ENCODE data around the gene BCL7C.
"Not testable (repeated sequence)": the region's sequence is repeated elsewhere in the genome, so short reads cannot be mapped to it uniquely, and the experiment has no call there.

Gene BCL7C

DNA sequence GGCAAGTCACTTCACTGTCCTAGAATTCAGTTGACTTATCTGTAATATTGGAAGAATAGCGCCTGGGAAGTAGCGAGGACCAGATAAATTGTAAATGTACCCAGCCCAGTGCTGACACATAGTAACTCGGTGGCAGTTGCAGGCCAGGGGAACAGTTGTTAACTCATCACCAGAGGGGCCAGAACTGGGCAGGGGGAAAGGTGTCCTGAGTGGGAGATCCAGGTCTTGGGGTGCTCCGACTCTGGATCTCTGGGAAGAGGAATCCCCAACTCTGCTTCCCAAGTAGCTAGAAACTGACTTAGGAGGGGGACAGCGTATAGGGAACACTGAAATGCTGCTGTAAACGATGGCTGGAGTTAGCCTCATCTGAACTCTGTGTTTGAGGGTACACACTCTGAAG lies 23.0 kb downstream of the BCL7C start:
- no peak for DNase-seq (ENCODE audit: low read depth in 3 of 3, low spot score in 1 of 3)

DNA sequence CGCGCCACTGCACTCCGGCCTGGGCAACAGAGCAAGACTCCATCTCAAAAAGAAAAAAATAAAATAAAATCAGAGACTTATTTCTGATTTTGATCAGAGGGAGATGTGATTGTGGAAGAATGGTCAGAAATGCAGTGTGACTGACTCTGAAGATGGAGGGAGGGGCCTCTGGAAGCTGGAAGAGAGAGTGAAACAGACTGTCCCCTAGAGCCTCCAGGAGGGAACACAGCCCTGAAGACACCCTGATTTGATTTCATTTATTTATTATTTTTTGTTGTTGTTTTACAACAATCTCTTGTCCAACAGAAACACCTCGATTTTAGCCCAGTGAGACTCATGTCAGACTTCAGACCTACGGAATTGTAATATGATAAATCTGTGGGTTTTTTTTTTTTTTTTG lies 26.1 kb downstream of the BCL7C start:
- DNase-seq (ENCODE audit: low read depth in 3 of 3, low spot score in 1 of 3) = no peak

DNA sequence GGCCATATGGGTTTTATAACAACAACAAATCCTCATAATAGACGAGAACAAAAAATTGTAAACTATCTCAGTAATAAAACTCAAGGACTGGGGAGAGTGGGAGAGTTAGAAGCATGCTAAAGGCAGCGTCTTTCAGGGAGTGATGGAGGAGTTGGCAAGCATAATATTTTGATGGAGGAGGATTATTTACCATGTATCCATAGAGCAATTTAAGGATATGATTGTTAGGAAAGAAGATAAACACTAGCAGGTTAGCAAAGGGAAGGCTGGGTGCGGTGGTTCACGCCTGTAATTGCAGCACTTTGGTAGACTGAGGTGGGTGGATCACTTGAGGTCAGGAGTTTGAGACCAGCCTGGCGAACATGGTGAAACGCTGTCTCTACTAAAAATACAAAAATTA lies 27.8 kb downstream of the BCL7C start:
- DNase-seq (ENCODE audit: low read depth in 3 of 3, low spot score in 1 of 3) = no peak

DNA sequence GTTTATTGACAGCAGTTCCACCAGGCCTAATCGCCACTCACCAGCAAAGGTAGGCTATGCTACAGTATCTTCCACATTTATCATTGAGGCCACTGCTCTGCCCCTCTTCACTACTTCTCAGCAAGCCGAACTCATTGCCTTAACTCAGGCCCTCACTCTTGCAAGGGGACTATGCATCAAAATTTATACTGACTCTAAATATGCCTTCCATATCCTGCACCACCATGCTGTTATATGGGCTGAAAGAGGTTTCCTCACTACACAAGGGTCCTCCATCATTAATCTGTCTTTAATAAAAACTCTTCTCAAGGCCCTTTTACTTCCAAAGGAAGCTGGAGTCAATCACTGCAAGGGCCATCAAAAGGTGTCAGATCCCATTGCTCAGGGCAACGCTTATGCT lies 30.7 kb downstream of the BCL7C start:
- DNase-seq (ENCODE audit: low read depth in 3 of 3, low spot score in 1 of 3) = not testable (repeated sequence)

DNA sequence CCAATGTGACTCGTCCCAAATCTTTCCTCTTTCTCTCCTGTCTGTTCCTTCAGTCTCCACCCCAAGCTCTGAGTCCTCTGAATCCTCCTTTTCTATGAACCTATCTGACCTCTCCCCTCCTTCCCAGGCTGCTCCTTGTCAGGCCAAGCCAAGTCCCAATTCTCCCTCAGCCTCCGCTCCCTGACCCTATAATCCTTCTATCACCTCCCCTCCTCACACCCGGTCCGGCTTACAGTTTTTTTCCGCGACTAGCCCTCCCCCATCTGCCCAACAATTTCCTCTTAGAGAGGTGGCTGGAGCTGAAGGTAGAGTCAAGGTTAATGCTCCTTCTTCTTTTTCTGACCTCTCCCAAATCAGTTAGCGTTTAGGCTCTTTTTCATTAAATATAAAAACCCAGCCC lies 33.1 kb downstream of the BCL7C start:
- DNase-seq (ENCODE audit: low read depth in 3 of 3, low spot score in 1 of 3) = not testable (repeated sequence)

DNA sequence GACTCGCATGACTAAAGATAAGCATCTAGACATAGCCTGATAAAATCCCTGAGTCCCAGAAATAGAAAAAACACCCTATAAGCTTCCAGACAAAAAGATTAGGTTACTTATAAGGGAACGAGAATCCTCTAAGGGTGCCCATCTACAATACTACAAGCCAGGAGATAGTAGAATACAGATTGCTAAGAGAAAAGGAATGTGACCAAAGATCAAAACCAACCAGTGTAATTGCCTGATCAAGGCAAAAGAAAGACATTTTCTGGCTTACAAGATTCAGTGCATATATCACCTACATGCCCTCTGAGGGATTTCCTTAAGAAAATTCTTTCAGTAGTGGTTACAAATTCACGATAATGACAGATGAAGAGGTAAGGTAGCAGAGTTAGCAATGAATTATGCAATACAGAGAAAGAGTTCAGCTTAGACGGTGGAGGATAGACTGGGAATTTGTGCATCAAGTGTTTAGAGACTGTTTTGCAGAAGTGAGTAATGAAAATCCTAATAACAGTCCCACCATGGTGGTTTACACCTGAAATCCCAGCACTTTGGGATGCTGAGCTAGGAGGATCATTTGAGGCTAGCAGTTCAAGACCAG lies 35.0 kb downstream of the BCL7C start:
- no peak for DNase-seq (ENCODE audit: low read depth in 3 of 3, low spot score in 1 of 3)

DNA sequence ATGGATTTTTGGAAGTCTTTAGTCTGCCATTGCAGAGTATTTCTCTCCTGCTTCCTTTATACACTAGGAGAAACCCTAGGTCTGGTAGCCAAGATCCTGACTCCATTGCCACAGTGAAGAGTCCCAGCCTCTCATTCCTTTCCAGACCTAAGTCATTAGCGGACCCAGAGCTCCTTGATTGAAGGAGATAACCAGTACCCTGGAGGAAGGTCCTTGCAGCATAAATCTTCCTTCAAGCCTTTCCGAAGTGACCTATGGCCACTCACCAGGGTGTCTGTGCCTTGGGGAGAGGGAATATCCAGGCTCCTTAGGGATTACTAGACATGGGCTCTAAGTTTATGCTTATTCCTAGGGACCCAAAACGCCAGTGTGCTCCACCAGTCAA lies 35.8 kb downstream of the BCL7C start:
- DNase-seq (ENCODE audit: low read depth in 3 of 3, low spot score in 1 of 3) = no peak

DNA sequence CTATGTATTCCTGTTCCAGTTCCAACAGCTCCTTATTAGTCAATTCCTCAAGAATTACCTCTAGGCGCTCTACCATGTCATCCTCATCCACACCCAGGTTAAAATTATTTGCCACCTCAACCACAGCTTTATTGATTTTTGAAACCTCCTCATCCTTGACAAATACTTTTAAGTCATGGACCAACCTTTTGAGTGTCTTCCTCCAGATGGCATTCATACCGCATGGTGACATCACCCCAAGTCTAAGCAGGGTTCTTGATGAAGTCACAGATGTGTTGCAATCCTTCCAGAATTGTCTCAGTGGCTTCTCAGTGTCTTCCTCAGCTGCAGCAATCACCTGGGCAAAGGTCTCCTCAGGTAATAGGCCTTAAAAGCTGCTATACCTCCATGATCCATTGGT lies 40.1 kb downstream of the BCL7C start:
- no peak for DNase-seq (ENCODE audit: low read depth in 3 of 3, low spot score in 1 of 3)

DNA sequence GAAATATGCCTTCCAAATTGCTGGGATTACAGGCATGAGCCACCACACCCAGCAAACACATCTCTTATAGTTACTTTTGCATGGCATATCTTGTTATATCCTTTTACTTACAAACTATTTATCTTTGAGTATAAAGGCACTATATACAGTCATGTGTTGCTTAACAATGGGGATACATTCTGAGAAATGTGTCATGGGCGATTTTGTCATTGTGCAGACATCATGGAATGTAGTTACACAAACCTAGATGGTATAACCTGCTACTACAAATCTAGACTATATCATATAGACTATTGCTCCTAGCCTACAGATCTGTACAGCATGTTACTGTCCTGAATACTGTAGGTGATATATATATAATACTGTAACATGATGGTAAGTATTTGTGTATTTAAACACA lies 43.6 kb downstream of the BCL7C start:
- DNase-seq (ENCODE audit: low read depth in 3 of 3, low spot score in 1 of 3) = no peak

DNA sequence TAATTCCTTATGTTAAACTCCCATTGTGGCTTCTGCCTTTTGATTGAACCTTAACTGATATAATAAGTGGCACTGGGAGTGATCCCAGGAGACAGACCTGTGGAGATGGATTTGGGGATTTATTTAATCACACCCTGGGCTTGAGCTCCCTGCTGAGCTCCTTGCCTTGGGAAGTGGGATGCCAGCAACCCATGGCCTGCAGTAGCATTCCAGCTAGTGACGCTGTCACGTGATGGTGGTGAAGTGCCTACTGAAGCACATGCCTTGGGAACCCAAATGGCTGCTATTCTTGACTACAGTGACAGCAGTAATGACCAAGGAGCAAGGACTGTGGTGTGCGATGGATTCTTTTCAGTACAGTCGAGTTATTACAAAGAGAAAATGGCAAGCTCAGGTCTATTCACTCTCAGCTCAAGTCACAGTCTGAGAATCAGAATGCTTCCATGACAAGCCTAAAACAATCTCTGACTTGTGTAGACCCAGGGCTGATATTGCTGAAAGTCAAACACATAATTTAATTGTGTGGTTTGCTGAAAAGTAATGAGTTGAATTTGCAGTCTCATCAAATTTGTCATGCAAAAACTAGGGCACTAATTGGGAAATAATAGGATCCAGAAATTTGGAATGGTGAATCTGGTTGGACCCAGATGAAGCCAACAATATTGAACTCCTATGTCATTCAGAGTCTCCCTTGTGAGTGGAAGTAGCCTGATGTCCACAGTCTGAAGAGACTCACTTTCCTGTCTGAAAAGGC lies 47.1 kb downstream of the BCL7C start:
- DNase-seq (ENCODE audit: low read depth in 3 of 3, low spot score in 1 of 3) = no peak

DNA sequence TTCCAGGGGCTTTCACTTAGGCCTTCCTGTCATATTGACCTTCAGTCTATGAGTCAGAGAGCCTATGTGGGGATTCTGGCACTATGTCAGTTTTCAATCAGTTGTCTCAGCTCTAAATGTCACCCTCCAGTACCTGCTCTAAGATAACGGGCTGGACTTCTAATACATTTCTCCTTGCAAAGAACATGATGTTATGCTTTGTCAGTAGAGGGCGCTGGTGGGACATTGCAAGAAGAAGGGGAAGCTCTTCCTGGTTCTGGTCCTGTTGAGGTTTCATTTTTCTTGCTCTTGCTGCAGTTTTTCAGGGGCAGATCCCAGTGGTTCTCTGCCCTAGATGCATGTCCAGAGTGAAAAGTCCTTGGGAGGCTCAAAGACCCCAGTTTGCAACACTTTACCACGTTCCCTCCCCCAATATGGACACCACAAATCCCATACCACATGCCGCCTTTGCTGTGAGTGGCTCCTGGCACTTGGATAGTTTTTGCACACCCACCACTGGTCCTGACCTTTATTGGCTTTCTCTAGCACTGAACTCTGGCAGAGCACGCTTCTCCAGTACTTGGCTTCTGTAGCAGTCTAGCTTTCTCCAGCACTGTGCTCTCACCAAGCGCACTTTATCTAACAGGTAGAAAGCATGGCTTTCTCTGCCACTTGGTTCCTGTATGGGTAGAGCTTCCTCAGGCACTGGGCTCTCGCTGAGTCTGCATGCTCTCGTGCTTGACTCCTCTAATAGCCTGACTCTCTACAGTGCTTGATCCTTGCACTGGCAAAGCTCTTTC lies 49.0 kb downstream of the BCL7C start:
- peak; percentile 30 to 66 (median 63) for DNase-seq (ENCODE audit: low read depth in 3 of 3, low spot score in 1 of 3)

DNA sequence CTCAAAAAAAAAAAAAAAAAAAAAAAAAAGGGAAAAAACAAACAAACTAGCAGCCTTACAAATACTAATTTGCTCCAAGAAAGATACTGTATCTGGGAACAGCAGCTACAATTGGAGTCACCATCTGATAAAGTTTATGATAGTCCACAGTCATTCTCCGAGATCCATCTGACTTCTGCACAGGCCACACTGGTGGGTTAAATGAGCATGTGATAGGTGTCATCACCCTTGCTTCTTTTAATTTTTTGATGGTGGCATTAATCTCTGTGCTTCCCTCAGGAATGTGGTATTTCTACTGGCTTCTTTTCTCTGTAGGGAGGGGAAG lies 49.6 kb downstream of the BCL7C start:
- no peak for DNase-seq (ENCODE audit: low read depth in 3 of 3, low spot score in 1 of 3)

DNA sequence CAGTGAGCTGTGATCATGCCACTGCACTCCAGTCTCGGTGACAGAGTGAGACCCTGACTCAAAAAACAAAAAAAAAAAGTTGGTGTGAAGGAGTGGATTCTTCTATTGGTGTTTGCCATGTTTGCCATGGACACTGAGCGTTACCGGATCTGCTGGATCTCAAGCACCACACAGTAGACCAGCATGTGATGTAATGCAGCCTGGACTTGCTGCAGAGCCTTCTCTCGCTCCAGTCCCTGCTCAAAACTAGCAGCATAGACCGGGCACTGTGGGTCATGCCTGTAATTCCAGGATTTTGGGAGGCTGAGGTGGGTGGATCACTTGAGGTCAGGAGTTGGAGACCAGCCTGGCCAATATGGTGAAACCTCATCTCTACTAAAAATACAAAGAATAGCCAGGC lies 50.4 kb downstream of the BCL7C start:
- no peak for DNase-seq (ENCODE audit: low read depth in 3 of 3, low spot score in 1 of 3)

DNA sequence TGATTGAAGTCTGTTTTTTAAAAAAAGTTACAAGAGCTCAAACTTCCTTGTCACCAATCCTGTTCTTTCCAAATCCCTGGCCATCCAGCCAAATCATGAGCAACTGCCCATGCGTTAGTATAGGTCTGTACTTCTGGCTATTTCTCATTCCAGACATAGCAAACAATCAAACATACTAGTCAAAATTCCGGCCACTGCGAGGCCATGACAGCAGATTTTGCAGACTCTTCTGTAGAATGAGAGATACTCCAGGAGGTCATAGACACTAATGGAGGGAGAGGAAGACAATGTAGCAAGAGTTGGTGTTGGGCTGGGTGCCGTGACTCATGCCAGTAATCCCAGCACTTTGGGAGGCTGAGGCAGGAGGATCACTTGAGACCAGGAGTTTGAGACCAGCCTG lies 50.9 kb downstream of the BCL7C start:
- DNase-seq (ENCODE audit: low read depth in 3 of 3, low spot score in 1 of 3) = no peak

DNA sequence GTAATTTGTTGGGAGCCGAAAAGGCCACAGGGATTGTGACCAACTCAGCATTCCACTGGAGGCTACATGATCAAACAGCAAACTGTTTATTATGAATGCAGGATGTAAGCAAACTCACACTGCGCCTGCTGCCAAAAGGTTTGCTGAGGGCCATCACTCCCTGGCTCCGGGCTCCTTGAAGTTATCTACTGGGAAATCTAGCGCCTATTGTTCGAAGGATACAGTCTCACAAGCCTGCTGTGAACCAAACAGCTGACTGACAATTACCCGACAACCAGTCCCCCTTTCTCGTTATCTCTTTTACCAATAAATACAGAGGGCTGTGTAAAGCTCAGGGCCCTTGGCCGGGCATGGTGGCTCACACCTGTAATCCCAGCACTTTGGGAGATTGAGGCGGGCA lies 52.5 kb downstream of the BCL7C start:
- DNase-seq (ENCODE audit: low read depth in 3 of 3, low spot score in 1 of 3) = no peak

DNA sequence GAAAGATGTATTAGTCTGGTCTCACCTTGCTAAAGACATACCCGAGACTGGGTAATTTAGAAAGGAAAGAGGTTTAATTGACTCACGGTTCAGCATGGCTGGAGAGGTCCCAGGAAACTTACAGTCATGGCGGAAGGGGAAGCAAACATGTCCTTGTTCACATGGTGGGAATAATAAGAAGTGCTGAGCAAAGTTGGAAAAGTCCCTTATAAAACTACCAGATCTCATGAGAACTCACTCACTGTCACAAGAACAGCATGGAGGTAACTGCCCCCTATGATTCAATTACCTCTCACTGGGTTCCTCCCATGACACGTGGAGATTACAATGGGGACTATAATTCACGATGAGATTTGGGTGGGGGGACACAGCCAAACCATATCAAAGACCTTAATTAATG lies 53.3 kb downstream of the BCL7C start:
- DNase-seq (ENCODE audit: low read depth in 3 of 3, low spot score in 1 of 3) = no peak

DNA sequence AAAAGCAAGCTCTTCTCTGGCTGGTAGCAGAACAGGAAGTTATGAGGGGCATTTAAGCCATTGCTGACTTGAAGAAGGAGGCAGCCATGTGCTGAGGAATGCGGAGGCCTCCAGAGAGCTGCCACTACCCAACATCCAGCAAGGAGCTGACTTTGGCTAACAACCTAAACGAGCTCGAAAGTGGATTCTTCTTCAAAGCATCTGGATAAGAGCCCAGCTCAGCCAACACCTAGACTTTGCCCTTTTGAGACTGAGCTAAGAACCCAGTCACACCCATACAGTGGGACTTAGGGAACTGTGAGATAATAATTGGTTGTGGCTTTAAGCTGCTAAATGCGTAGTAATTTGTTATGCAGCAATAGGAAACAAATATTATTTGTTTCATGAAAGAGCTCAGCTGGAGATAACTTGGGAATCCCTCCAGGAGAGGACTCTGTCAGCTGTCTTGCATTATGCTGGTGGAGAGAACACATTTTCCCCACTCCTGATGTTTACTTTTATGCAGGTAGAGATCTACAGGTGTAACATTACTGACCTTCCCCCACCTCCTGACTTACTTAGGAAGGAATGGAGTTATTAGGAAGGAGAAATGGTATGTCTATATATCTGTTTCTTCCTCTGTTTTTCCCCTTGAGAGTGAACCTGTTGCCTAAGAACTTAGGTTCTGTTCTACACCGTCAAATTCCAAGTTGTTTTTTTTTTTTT lies 54.2 kb downstream of the BCL7C start:
- DNase-seq (ENCODE audit: low read depth in 3 of 3, low spot score in 1 of 3) = no peak

DNA sequence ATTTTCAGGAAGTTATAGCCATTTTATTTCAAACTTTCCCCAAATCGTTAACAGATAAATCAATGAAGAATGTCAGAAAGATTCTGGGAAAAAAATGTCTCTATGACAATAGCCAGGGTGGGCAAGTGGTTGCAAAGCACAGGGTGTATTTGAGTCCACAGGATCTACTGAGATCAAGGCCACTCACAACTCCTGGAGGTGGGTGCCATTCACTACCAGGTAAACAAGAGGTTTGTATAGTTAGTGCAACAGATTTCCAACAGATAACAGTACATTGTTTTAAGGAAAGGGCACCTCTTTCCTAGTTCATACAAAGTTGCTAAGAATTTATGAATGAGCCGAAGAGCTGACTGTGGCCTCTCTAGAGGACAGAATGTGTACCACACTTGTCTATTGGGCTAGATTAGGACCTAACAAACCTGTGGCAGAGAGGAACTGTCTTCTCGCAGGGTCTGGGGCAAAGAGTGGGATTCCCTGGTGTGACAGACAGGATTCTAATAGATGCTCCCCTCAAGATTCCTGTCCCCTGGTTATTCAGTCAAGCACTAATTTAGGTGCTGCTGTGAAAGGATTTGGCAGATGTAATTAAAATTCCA lies 54.9 kb downstream of the BCL7C start:
- DNase-seq (ENCODE audit: low read depth in 3 of 3, low spot score in 1 of 3) = no peak

DNA sequence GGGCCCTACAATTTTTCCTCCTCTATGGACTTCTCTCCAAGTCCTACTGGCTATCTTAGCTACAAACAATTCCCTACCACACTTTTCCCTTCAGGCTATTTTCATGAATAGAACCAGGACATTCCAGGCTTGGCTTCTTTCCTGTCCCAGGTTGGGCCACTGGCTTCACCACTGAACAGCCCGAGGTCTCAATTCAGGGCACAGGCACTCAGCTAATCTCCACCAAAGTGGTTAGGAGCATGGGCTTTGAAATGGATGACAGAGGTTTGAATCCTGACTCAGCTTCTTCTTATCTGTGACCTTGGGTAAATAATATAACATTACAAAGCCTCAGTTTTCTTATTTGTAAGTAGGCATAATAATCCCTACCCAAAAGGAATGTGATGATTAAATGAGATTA lies 56.0 kb downstream of the BCL7C start:
- DNase-seq (ENCODE audit: low read depth in 3 of 3, low spot score in 1 of 3) = no peak
